HG02571 (cell line): ENCODE results near the gene WWOX.
"Not testable (repeated sequence)": the region's sequence is repeated elsewhere in the genome, so short reads cannot be mapped to it uniquely, and the experiment has no call there.

ENCODE experiments used
- ATAC-seq: cut with Tn5 transposase; IDR thresholded peaks from one replicate; pipeline ENCODE4 v1.9.1; 2021; ENCODE audit warnings: mild to moderate bottlenecking, moderate library complexity; ENCODE audit not compliant: unreplicated experiment

WWOX gene

DNA sequence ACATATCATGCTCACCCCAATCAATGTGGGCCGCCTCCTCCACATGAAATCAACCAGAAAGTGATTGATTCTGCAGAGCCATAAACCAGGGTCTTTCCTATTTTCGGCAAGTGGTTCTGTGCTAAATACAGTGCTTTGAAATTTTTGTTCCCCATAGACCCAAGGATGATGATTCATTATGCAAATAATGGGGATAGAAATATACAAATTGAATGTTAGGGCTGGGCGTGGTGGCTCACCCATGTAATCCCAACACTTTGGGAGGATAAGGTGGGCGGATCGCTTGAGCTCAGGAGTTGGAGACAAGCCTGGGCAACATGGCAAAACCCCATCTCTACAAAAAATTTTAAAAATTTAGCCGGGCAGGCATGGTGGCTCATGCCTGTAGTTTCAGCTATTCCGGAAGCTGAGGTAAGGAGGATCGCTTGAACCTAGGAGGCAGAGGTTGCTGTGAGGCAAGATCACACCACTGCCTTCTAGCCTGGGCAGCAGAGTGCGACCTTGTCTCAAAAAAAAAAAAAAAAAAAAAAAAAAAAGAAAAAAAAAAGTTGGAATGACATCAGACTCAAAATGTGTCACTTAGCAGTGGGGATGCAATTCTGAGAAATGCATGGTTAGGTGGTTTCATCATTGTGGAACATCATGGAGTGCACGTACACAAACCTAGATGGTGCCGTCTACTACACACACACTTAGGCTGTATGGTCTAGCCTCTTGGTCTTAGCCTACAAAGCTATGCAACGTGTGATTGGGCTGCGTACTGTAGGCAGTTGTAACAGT lies 919.4 kb downstream of the WWOX start:
- no peak for ATAC-seq

DNA sequence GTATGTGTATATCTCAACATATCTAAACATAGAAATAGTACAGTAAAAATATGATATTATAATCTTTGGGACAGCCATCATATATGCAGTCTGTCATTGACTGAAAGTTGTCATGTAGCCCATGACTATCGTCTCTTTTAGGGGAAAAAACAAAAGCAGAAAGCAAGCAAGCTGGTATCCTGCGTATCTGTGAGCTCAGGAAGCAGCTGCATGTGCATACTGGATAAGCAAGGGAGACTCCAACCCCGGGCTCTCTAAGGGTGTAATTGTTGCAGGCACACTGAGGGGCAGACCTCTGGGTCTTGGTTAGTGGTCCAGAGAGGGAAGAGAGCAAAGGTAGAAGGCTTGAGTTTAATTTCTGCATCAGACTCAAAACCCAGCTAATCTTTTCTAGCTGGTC lies 920.0 kb downstream of the WWOX start:
- no peak for ATAC-seq

DNA sequence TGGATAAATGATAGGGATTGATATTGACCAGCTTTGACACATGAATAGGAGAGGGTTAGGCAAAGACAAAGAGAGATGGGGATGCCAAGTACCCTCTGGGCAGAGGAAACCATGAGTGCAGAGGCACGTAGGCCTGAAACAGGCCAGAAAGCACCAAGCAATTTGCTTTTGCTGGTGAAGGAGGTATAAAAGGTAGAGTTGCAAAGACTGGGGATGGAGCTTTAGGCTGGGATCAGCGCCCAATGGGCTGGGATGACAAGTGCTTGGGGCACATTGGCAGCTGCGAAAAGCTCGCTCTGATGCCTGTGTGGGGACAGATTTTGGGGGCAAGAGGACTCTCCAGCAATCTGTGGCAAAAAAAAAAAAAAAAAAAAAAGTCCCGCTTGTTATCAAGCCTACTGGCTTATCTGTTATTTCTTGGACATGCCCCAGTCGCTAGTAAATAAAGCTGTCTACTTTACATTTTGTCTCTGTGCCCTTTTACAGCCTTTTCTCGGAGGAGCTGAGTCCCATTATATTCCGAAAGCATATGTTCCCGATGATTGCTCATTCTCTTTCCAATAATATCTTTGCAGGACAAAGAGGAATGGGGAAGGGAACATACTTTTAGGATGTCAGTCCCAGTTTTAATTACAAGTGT lies 922.7 kb downstream of the WWOX start:
- ATAC-seq = no peak

DNA sequence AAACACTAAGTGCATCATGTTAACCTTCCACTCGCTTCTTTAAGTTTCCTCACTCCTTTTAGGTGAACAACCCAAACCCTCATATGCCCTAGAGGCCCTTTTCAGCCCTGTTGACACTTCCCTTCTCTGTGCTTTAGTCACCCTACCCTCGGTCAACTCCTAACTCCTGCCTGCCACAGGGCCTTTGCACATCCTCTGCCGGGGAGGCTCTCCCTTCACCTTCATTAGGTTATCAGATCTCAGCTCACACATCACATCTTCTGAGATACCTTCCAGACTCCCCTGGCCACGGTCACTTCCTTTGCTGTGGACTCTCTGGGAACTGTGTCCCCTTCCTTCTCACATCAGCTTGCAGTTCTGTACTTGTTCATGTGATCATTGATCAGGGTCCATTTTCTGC lies 926.7 kb downstream of the WWOX start:
- ATAC-seq = no peak

DNA sequence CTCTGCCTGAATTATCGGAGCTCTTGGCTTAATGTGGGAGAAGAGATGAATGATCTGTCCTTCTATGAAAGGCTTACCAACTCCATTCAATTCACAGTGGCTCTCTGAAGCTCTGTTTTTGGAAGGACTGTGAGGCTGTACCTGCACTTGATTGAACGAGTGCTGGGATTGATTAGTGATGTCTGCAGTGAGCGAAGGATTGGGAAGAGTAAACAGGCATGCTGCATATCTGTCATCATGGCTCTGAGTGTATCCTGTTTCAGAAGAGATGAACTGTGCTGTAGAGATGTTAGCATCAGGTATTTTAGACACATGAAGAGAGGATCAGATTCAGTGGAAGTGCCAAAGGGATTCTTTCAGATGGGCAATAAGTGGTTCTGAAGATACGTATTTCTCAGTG lies 937.1 kb downstream of the WWOX start:
- no peak for ATAC-seq

DNA sequence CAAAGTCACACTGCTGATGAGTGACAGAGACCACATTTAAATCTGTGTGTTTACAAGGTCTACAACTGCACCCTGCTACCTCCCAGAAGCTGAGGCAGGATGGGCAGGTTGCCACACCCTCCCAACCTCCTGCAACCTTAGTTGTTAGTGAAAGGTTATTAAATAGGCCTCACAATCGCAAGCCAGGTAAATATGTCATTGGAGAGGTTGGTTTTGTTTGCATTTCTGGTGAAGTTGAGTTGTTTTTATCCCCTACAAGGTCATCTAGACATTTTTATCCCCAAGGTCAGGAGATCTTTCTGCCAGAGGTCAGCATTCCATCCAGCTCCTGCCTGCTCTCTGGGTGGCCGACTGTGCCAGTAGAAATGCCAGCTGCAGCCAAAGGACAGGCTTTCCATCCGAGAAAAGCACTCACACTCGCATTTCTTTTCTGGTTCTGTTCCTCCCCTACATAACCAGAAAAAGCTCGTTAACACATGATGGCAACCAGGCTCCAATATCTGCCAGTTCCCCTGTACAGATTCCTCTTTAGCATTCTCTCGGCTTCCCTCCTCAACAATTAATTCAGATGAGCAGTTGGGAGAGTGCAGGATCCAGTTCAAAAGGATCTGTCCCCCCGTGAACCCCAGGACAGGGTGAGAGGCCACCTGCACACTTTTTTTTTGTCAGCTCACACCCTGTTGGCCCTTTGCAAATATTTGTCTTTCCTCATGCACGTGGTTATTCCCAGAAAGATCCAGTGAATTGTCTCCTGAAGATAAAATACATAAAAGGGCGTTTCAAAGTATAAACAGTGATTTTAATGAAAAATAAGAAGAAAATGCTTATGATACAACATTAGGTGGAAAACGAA lies 938.3 kb downstream of the WWOX start:
- no peak for ATAC-seq

DNA sequence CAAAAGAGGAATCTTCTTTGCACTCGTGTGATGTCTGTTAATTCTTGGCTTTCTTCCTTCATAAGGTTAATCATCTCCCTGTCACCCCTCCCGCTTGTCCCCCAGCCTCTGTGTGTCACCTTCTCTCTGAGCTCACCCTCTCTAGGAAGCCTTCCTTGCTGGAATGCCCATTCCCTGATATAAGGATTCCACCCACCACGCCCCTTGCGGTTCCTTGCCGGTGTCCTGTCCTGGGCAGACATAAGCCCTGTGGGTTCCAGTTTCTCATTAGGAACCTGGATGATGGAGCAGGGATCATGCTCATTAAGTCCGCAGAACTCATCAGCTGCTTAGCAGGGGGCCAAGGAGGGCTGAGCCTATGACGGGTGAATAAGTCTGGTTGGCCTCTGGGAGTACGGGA lies 941.8 kb downstream of the WWOX start:
- no peak for ATAC-seq

DNA sequence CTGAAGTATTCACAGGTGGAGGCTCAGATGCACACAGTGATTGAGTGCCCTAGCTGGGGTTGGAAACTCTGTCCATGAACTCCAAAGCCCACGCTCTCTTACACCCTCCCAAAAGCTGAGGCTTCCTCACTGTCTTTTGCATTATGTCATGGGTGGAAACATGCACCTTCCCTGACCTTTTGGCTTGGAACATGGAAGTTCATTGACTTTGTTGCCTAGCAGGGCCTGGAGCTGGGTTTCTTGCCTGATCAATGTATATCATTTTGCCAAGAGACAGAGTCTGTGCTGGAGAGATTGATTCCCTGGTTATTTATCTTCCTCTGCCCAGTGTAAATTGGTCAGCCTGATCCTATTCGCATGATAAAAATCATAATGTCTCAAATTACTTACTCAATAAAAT lies 942.7 kb downstream of the WWOX start:
- no peak for ATAC-seq

DNA sequence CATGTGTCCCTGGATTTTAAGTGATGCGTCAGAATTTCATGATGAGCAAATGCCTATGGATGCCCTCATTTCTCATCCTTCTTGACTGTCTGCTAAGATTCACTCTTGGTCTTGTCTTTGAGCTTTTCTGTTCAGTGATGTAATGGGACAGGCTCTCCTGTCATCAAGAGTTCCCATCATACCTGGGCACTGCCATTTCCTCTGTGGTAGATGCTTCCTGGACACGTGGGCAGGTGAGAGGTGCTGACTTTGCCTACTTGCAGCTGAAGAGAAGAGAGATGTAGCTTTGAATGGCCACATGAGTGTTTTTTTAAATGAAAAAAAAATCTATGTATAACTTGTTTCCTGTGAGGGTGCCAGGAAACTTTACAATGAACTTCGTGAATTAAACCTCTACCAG lies 943.4 kb downstream of the WWOX start:
- ATAC-seq = no peak

DNA sequence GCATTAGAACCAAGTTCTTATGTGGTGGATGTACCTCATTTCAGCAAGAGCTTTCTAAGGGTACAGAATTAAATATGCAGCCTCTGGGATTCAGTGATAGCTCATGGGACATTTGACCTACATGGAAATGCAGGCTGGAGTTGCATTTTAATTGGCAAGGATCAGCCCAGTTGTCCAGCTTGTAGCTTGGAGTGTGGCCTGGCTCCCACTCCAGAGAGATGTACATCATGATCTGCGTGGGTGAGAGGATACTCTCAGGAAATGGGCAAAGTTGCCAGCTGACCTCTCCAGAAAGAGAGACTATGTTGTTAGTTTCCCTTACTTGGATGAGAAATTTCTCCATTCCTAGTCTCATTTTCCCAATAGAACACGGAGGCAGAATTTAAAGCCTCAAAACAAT lies 945.7 kb downstream of the WWOX start:
- ATAC-seq = no peak

DNA sequence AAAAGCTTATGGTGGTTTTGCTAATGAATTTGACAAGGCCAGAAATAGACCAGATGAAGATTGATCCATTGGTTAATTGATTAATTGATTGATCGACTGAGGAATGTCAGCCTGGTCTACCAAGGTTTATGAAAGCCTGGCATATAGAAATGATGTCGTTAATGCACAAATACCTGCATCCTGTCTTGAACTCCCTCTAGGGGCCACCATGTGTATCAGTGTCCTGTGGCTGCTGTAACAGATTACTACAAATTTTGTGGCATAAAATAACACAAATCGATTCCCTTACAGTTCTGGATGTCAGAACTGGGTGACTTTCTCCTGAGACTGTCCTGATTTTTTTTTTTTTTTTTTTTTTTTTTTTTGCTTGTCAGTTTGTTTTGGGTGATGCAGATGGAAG lies 947.9 kb downstream of the WWOX start:
- no peak for ATAC-seq

DNA sequence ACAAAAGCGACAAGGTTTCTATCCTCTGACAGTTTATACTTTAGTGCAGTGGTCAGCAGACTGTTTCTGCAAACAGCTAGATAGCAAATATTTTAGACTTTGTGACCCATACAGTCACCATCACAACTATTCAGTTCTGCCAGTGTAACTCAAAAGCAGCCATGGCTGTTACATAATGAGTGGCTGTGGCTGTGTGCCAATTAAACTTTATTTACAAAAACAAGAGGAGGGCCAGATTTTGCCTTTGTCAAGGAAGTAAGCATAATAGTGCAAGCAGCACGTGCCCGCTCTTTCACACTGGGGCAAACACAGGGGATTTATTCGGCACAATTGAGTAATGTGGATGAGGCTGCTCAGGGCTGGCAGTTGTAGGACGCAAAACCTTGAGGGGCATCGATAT lies 949.6 kb downstream of the WWOX start:
- ATAC-seq = no peak

DNA sequence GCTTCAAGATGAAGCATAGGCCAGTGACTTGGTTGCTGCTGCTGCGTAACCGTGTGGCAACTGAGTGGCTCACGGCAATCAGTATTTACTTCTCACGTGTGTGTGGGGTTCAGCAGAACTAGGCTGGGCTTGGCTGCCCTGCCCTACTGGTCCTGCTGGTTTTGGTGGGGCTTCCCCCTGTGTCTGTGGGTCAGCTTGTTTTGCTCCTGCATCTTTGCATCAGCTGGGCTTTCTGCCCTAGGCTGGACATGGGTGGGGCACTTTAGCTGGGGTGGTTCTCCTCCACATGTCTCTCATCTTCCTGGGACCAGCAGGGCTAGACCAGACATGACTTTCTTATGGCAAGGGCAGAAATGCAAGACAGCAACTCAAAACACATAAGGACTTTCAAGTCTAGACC lies 950.6 kb downstream of the WWOX start:
- ATAC-seq = no peak

DNA sequence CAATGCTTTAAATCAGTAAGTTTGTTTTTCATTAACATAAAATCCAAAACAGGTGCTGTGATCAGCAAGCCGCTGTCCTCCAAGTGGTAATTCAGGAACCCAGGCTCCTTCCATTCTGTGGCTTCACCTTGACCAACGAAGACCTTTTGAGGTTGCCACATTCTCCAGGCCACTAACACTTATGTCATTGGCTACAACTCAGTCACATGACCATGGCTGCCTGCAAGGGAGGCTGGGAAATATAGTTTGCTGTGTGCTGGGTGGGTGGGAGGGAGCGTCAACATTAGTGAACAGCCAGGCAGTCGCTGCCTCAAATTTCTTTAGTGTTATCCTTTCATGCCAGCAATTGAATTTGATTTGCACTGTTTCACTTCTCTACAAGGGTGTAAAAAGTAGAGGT lies 951.9 kb downstream of the WWOX start:
- ATAC-seq = no peak

DNA sequence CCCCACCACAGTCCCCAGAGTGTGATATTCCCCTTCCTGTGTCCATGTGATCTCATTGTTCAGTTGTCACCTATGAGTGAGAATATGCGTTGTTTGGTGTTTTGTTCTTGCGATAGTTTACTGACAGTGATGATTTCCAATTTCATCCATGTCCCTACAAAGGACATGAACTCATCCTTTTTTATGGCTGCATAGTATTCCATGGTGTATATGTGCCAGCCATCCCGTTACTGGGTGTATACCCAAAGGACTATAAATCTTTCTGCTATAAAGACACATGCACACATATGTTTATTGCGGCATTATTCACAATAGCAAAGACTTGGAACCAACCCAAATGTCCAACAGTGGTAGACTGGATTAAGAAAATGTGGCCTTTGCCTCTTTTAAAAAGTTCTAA lies 952.7 kb downstream of the WWOX start:
- ATAC-seq = not testable (repeated sequence)

DNA sequence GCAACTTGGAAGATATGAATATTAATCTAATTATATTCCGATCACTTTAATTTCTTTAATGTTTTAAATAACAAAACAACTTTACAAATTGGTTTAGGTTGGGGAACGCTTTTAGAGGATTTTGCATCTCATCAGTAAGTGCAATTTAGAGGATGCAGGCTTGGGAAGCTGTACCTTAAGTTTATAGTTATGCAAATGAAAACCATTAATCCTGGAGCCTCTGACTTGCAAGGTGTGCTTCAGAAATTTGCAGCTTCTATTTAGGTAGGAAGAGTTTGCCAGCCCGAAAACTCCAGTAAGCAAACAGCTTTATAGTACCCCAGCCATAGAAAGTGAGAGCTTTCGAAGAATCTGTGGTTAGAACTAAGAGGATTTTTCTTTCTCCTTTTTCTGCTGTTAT lies 954.1 kb downstream of the WWOX start:
- ATAC-seq = no peak

DNA sequence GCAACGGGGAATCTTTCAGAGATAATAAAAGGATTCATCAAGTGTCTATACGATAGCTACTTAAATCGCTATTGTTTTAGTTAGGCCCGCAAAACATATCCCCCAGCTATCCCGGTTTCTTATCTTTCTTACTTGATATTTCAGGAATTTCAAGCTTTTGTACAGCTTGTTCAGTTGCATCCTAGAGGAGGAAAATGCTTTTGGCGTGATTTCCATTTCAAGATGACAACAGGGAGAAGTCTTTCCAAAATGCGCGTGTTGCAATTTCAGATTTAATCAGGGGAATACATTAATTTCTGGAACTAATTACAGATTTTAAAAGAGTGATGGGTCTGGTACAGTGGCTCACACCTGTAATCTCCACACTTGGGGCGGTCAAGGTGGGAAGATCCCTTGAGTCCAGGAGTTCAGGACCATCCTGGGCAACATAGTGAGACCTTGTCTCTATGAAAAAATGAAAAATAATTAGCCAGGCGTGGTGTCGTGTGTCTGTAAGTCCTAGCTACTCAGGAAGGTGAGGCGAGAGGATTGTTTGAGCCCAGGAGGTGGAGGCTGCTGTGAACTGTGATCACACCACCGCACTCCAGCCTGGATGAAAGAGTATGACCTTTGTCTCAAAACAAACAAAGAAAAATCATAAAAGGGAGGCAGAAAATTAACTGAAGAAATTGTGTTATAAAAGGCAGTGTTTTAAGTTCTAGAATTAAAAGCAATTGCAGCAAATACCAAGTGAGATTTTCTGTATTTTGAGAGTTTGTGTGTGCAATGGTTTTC lies 954.9 kb downstream of the WWOX start:
- ATAC-seq = no peak

DNA sequence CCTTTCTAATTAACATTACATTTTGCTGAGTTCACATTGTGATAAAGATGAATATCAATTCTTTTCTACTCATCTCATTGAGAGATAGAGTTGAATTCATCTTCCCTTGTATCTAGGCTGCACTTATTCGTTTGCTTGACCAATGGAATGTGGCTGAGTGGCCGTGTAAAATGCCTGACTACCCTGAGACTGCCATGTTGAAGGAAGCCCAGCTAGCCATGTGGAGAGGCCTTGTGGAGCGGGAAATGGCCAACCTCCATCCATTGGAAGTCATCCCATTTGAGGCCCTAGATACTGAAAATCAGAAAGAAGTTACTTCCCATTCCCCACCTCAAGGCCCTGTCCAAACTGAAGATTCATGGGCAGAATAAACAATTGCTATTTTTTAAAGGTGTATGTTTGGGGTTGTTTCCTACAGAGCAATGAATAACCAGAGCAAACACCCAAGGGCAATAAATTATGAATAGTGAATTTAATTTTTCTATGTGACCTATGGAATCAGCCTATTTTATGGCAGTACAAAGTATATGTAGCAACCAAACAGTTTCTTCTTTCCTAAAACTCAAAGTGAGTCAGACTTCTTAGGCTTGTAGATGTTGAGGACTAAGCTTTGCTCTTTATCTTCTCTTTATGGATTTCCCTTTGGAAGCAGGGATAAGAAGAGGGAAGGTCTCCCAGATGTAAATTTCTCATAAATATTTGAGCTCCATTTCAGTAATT lies 956.0 kb downstream of the WWOX start:
- no peak for ATAC-seq

DNA sequence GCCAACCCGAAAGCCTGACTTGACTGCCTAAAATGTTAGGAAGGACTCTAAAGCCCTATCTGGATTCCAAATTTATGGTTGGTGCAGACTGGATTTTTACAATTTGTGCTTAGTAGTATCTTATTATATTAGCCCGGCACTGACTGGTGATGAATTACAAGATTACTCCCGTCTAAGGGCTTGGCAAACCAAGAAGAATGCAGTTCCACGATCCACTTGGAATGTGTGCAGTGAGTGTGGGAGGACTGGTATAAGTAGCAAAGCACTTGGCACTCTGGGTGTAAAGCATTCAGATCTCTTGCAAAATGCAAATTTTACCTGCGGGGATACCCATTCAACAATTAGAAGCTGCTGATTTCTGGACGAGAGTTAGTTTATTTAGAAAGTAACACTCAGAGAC lies 961.7 kb downstream of the WWOX start:
- no peak for ATAC-seq

DNA sequence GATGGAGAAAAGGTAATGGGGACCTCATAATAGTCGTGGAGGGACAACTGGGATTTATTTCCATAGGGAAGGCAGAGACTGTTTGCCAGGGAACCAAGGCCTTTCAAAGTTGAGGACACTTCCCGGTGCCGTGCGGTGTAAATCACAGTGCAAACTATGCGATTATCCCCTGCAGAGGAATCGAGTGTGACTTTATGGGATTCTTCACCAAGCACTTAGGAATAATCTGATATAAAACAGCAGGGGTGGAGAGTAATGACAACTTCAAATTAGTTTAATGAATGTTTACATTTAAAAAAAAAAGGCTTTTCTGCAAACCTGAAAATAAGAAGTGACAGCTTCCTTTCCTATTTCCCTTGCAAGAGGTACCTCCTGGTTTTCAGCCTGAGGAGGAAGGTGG lies 962.9 kb downstream of the WWOX start:
- no peak for ATAC-seq

DNA sequence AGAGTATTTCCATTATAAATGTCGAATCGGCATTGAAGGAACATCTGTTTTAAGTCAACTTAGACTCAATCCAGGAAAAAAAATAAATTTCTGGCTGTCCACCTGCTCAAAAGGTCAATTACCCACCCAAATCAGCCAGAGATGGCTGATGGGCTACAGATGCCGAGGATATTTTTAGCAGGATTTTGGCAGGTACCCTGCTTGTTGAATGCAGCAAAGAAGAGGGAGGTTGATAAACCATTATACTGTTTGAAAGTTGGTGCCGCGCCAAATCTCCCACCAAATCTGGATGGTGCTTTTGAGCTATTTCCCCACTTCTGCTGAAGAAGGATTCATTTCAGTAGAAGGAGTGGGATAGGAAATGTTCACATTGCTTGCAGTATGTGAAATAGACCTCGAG lies 963.4 kb downstream of the WWOX start:
- ATAC-seq = no peak
